D341Med (cell line): ENCODE measurements around the gene NRCAM.
"Not testable (repeated sequence)": the region's sequence is repeated elsewhere in the genome, so short reads cannot be mapped to it uniquely, and the experiment has no call there.

Experiments
- DNase-seq: peaks from one replicate; pipeline ENCODE4 v3.0.0; 2012; ENCODE audit warnings: low spot score

NRCAM gene

DNA sequence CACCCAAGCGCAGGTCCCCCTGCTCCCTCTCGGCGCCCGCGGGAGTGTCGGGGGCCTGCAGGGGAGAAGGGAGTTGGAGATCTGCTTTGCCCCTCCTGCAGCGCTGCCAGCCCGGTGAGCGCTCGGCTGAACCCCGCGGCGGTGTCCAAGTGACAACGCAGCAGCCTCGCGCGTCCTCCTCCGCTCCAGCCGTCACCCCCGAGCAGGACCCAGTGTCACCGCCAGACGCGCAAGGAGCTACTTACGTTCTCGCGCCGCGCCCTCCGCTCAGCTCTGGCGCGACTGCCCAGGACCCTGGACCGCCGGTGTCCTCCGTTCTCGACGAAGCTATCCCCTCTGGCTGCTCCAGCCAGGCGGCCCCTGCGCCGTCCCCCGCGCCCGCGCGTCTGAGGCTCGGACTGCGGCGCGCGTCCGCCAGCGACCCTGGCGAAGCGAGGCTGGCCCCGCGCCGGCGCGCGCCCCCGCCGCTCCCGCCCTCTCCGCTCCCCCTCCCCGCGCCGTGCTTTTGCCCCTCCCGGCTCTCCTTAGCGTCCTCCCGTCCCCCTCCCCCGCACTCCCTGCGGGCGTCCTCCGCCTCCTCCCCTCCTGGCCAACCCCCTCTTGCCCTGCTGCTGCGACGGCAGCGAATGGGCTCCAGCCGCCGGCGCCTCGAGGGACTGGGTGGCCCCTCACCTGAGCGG lies at the start of gene NRCAM:
Gene NRCAM, minus strand, starts transcription at position 439 of the 680 bp plus-strand sequence. CDS start 216,372 bp downstream, outside the sequence.
- peak; percentile 95 for DNase-seq

DNA sequence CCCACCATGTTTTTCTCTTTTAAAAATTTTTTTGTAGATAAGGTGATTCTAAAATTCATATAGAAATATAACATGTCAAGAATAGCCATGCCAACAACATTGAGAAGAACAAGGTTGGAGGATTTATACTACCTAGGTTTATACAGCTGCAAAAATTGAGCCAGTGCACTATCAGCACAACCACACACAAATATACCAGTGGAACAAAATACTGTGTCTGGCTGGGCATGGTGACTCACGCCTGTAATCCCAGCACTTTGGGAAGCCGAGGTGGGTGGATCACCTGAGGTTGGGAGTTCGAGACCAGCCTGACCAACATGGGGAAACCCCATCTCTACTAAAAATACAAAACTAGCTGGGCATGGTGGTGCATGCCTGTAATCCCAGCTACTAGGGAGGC lies 48.3 kb upstream of the NRCAM start:
- not testable (repeated sequence) for DNase-seq

DNA sequence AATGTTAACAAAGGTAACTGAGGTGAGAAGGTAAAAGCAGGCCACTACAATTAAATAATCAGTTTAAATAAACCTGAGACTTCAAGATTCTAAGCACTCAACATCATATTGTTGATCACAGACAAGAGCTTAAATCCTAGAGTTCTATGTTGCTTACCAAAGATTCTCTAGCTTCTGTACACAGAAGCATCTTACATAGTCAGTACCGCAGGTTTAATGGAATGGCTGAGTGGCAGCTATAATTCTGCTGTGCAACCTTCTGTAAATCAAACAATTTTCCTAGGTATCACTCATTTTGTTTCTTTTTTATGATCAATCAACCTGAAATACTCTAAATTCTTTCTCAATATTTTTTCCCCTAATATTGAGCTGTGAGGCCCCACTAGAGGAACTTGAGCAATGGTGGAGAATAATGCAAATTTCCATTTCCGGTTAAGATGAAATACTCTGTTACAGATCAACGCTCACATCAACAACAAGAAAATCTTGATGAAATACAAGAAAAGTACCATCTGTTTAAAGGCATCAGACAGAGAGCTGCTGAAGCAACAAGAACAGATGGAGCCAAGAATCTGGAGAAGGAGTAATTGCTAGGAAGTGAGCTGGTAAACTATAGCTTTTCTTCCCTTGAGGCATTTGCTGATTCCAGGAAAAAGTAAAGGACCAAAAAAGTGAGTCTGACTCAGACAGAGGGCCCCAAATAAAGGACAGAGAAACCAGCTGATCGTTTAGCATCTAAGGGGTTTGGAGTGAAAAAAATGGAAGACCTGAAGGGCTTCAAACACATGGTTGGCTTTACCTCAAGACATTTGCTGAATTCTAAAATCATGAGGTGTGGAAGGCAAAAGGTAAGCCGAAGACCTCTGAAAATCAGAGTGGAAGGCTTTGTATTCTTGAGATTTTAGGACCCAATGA lies 47.1 kb upstream of the NRCAM start:
- no peak for DNase-seq

GRCh38 chr7:108499566-108499965 lies 43.3 kb upstream of the NRCAM start:
- DNase-seq, result no peak

- DNase-seq, result no peak
Measured at GRCh38 chr7:108498481-108498880, 42.2 kb upstream of the NRCAM start.

- DNase-seq, result peak; percentile 41
Measured at GRCh38 chr7:108497082-108497725, 41.0 kb upstream of the NRCAM start.

DNA sequence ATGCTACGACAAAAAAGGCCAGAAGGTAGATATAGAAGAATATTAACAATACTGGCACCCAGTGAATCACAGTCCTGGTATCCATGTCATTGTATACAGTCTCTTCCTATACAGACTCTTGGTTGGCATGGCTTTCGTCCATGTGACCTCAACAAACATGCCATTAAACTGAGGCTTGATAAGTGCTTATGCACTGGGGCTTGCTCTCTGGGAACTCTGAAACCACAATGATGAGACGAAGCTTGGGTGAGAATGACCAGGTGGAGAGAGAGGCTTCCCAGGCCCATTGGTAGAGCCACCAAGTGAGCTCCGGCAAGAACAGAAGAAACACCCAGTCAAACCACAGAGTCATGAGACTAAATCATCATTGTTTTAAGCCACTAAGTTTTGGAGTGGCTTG lies 36.5 kb upstream of the NRCAM start:
- DNase-seq, result no peak

DNA sequence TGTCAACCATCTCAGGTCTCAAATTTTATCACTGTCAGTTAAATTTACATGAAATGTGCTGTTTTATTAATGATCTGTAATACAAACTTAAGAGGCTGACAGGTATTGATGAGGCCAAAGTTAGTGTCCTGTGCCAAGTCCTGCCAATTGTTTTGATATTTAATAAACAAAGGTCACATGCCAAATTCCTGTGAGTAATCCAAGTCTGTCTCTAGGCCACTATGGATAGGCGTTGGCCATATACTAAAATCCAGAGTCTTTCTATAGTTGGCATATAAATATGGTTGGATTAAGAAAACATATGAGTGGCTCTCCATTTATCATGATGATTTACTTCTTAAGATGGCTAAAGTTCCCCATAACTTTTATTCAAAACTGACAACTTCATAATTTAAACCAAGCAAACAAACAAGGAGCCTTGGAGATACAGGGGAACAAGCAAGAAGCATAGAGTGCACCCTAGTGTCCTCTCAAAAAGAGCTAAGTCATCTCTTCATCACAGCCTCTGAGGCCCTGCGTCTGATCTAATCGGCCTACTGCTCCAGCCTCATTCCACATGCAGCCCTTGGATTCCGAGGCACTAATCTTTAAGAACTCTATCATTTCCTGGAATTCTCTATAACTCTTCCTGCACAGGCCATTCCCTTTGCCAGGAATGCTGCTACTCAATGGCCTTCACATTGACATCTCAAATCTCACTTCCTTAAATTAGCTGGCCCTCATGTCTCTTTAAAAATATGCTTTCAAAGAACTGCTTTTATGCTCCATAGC lies 32.7 kb upstream of the NRCAM start:
- no peak for DNase-seq

GRCh38 chr7:108487646-108488045 lies 31.4 kb upstream of the NRCAM start:
- DNase-seq, result no peak

GRCh38 chr7:108486291-108486966 lies 30.2 kb upstream of the NRCAM start:
- no peak for DNase-seq

DNA sequence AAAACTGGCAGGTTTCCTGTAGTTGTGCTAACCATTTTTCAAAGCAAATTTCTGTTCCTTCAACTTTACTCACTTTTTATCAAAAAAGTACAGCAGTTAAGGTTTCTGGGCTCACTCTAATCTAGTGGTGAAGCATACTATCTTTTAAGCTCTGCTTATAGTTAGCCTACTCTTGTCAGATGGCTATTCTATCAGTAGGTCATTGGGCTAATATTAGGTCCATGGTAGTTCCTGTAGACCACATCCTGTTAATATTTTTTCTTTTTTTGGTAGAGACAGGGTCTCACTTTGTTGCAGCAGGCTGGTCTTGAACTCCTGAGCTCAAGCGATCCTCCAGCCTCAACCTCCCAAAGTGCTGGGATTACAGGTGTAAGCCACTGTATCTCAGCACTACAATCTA lies 27.9 kb upstream of the NRCAM start:
- no peak for DNase-seq

- DNase-seq, result no peak
Measured at GRCh38 chr7:108480311-108480710, 24.1 kb upstream of the NRCAM start.

GRCh38 chr7:108479751-108480150 lies 23.5 kb upstream of the NRCAM start:
- no peak for DNase-seq

DNA sequence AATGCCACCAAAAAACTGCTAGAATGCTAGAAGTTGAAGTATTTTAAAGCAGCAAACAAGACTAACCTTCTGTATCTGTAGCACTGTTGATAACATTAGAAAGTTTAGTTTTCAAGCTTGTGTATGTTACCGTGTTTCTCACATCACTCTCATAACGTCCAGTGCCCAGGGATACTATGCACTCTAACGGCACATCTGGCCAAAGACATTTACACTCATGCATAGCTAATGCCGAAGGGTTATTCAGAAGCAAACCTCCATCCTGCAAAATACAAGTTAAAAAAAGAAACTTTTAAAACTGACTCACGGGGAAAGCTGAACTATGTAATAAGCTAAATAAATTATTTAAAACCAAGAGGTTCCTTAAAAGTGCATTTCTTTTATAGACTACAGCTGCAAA lies 22.9 kb upstream of the NRCAM start:
- DNase-seq, result no peak

DNA sequence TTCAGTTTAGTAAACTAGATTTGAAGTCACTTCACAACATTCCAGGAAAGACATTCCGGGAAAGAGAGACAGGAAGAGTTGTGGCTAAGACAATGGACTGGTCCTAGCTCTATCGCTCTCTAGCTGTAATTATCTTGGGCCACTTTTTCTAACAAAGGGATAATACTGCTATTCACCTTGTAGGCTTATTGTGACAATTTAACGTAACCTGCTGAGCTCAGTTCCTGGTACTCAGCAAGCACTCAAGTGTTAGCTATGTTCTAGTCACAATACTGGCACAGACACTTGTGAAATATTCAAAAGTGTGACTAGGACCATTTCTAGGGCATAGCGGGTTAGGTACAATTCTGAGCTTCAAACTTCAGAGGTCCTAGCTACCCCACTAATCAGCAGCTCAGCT lies 12.0 kb upstream of the NRCAM start:
- DNase-seq, result no peak

GRCh38 chr7:108467391-108467790 lies 11.2 kb upstream of the NRCAM start:
- DNase-seq, result no peak

- DNase-seq, result not testable (repeated sequence)
Measured at GRCh38 chr7:108466322-108466721, 10.1 kb upstream of the NRCAM start.

GRCh38 chr7:108464743-108465142 lies 8.5 kb upstream of the NRCAM start:
- DNase-seq, result no peak

DNA sequence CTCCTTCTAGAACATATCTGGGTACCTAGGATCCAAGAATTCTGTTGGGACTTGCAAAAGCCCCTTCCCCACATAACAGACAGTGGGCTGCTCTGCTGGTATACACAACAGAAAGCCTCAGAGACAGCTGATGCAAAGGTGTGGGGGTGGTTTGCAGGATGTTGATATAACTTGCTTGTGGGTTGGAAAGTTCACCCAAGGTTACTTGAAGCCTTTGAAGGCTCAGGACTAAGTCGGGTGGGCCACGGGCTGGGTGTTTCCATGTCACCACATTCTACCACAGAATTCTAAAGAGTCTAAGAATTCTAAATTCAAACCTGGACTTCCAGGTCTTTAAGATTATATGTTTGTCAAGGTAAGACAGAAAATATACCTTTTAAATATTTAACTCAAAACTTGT lies 7.4 kb upstream of the NRCAM start:
- no peak for DNase-seq

DNA sequence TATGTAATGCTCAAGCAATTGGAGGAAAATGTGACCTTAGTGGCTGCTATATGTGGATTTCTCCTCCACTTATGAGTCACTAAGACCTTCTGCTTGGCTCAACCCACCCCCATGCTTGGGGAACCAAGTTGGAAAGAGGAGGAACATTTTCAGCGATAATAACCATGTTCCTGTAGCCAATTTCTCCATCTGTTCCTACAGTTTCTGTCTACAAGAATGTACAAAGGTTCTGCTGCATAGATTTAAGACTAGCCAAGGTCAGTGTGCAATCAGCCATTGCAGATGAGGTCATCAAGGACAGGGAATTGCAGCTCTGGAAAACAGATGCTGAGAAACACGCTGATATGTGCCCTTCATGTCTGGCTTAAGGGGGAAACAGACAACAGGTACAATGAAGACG lies 5.6 kb upstream of the NRCAM start:
- no peak for DNase-seq

DNA sequence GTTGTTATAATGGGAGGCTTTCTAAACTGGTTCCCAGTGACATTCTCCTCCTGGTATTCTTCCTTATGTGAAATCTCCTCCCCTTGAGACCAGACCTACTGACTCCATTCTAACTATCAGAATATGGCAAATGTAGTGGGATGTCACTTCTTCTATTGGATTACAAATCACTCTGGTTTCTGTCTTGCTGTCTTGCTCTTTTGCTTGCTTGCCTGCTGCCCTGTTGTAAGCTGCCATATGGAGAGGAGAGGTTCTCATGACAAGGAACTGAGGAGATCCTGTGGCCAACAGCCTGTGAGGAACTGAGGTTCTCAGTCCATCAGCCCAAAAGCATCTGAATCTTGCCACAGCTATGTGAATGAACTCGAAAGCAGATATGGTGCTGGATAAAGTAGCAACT lies 4.7 kb upstream of the NRCAM start:
- DNase-seq, result no peak
